HUES64 (cell line): ENCODE measurements around the gene ARSG.
"Not testable (repeated sequence)": the region's sequence is repeated elsewhere in the genome, so short reads cannot be mapped to it uniquely, and the experiment has no call there.

Experiments used
- H3K27ac ChIP-seq: 2 replicates; pipeline ENCODE4 v1.7.0; 2013; ENCODE audit warnings: low read depth, low read length, inconsistent platforms
- H3K27me3 ChIP-seq: 2 replicates; pipeline ENCODE4 v1.6.1; 2013; ENCODE audit warnings: mild to moderate bottlenecking, low read length; ENCODE audit not compliant: insufficient read depth
- H3K36me3 ChIP-seq: 2 replicates; pipeline ENCODE4 v1.6.1; 2013; ENCODE audit warnings: mild to moderate bottlenecking, low read length; ENCODE audit not compliant: insufficient read depth
- H3K4me1 ChIP-seq: 2 replicates; pipeline ENCODE4 v1.6.1; 2013; ENCODE audit warnings: mild to moderate bottlenecking, low read length, moderate library complexity; ENCODE audit not compliant: insufficient read depth
- H3K4me3 ChIP-seq: 2 replicates; pipeline ENCODE4 v1.5.1; 2013; ENCODE audit warnings: mild to moderate bottlenecking, low read length, moderate library complexity
- H3K9ac ChIP-seq: 2 replicates; pipeline ENCODE4 v1.6.1; 2013; ENCODE audit warnings: mild to moderate bottlenecking, low read depth, low read length
- H3K9me3 ChIP-seq: 2 replicates; pipeline ENCODE4 v1.6.1; 2013; ENCODE audit warnings: low read depth, low read length; ENCODE audit not compliant: insufficient read depth
- WGBS: fragments of 150-250, 120-280 bp; methylation state at CpG from one replicate; pipeline ENCODE4 v1.1.7; 2013; ENCODE audit warnings: missing lambda C conversion rate; 5-methylcytosine and 5-hydroxymethylcytosine counted together

The ARSG gene

DNA sequence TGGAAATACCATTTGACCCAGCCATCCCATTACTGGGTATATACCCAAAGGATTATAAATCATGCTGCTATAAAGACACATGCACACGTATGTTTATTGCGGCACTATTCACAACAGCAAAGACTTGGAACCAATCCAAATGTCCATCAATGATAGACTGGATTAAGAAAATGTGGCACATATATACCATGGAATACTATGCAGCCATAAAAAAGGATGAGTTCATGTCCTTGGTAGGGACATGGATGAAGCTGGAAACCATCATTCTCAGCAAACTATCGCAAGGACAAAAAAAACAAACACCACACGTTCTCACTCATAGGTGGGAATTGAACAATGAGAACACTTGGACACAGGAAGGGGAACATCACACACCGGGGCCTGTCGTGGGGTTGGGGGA, 9.3 kb upstream of the ARSG start:
- not testable (repeated sequence) for H3K4me3 ChIP-seq, H3K4me1 ChIP-seq, H3K36me3 ChIP-seq, H3K27me3 ChIP-seq, H3K27ac ChIP-seq, H3K9ac ChIP-seq
- peaks cover 13% of the 10 kb centered on the region for H3K9me3 ChIP-seq
- WGBS: no CpG with 5 or more reads among the region's 6 CpGs

DNA sequence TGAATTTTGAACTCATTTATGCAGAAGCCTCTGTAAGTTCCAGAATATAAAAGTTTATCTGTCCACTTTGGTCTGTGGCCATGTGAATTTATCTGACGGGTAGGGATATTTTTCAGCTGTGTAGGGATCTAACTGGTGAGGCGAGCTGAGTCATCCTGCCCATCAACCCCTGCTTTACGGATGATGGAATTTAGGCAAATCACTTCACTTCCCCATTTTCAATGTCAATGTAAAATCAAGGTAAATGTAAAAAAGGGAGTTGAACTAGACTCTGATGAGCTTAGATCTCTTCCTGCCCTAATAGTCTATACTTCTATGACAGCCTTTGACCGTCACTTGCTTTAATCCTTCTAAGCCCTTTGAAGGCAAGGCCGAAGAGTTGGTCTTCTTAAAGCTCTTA, 2.9 kb upstream of the ARSG start:
- Histone ChIP-seq H3K27ac (no peak overlapping the region), H3K27me3 (peaks cover 41% of the 10 kb centered on the region), H3K9me3 (no peaks in the 10 kb centered on the region), H3K4me3 (no peak overlapping the region), H3K36me3 (no peaks in the 10 kb centered on the region), H3K4me1 (peaks cover 24% of the 10 kb centered on the region), H3K9ac (no peak overlapping the region)
- WGBS: 85% methylated on average over 4 of the region's 5 CpGs

- 86% methylated on average over 7 of the region's 7 CpGs for WGBS
- no peak overlapping the region for H3K27ac ChIP-seq
- no peaks in the 10 kb centered on the region for H3K36me3 ChIP-seq
- no peak overlapping the region for H3K9ac ChIP-seq
- H3K27me3 ChIP-seq: peaks cover 46% of the 10 kb centered on the region
- no peaks in the 10 kb centered on the region for H3K9me3 ChIP-seq
- H3K4me1 ChIP-seq: peaks cover 28% of the 10 kb centered on the region
- H3K4me3 ChIP-seq: no peak overlapping the region
These were observed 2.5 kb upstream of the ARSG start for GRCh38 chr17:68288804-68289203.

DNA sequence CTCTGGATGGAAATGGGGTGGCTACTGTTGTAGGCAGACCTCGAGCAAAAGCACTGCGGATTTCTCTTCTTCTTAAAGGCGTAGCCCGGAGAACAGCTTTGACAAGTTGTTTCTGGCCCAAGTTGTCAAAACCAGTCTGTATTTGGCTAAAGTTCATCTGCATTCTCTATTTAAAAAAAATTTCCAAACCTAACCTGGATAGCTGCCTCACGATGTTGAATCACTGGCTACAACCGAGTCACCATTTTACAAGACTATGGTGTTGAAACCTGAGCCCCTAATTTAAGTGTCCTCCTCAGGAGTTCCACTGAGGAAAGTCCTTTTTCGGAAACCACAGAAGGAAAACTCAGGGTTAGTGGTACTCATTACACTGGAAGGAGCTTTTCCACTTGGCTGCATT, 1.8 kb upstream of the ARSG start:
- Histone ChIP-seq H3K4me1 (peaks cover 35% of the 10 kb centered on the region), H3K36me3 (no peaks in the 10 kb centered on the region), H3K9me3 (no peaks in the 10 kb centered on the region), H3K9ac (no peak overlapping the region), H3K27ac (no peak overlapping the region), H3K4me3 (no peak overlapping the region), H3K27me3 (peaks cover 46% of the 10 kb centered on the region)
- 50% methylated on average over 7 of the region's 7 CpGs for WGBS

- H3K4me1 ChIP-seq: peaks cover 39% of the 10 kb centered on the region
- no peak overlapping the region for H3K9ac ChIP-seq
- no peaks in the 10 kb centered on the region for H3K9me3 ChIP-seq
- peaks cover 46% of the 10 kb centered on the region for H3K27me3 ChIP-seq
- WGBS: 21% methylated on average over 9 of the region's 9 CpGs
- H3K36me3 ChIP-seq: no peaks in the 10 kb centered on the region
- H3K4me3 ChIP-seq: peak overlapping the region; percentile 73
- no peak overlapping the region for H3K27ac ChIP-seq
These were observed 1.4 kb upstream of the ARSG start for GRCh38 chr17:68289936-68290267.

DNA sequence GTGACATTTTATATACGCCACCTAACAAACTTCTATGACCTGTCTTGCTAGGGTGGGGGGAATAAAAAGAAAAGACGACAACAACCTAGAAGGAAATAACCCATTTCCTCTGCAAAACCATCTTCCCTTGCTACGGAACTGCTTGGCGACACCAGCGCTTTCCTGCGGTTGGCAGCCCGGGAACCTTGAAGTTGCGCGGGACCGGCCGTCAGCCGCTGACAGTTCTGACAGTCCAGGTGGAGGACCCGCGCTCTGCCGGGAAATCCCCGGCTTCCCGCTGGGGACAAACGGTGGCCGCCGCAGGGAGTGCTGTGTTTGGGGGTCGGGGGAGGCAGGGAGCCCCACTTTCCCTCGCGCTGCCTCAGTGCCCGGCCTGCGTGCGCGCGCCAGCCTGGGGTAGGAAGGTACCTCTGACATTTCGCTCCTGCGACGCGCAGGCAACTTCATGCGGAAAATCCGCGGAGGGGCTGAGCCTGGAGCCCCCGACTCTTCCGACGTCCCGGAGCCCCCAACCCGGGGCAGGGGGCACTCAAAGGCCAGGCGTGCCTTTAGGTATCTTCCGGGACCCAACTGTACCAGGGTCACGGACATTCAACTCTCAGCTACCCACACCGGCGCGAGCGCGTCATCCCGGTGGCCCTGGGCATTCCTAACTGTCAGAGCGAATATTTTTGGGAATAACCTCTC, 884 bp upstream of the ARSG start:
- no peaks in the 10 kb centered on the region for H3K36me3 ChIP-seq
- peaks cover 42% of the 10 kb centered on the region for H3K4me1 ChIP-seq
- WGBS: under 1% methylated on average over 49 of the region's 50 CpGs
- peaks cover 46% of the 10 kb centered on the region for H3K27me3 ChIP-seq
- peak overlapping the region; percentile 73 for H3K4me3 ChIP-seq
- H3K9me3 ChIP-seq: no peaks in the 10 kb centered on the region
- no peak overlapping the region for H3K27ac ChIP-seq
- no peak overlapping the region for H3K9ac ChIP-seq

DNA sequence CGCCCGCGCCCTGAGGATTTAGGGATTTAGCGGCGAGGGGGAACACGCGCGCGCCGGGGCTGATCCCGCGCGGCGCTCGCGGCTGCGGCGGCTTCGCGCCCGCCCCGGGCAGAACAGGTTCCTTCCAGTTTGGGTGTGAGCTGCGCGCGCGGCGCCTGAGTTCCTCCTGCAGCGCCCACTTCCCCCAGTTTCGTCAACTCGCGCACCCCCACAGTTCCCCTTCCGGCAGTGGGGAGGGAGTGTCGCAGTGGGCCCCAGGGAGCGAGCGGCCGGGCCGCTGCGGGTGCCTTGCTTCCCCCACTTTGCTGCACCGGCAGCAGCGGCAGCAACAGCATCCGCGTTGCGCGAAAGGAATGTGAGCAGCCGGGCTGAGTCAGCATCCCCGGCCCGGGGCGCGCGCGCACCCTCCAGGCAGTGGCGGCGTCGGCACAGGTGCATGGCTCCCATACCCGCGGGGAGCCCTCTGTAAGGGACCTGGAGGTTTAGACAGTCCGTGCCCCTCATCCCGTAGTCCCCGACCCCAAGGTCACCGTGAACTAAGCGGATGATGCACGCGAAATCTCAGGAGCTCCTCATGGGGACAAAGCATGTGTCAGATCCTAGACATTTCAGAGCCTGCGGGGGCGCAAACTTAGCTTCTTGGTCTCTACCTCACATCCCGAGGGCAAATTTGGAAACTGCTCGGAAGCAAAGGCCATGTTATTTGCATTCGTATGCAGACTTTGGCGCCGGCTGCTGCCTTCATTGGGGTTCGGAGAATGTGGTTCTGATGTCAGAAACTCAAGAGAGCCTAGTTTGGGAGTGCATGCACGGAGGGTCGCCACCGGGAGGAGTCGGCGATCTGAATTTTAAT, 767 bp downstream of the ARSG start:
- H3K4me1 ChIP-seq: peaks cover 54% of the 10 kb centered on the region
- H3K9ac ChIP-seq: peak overlapping the region; percentile 90
- WGBS: under 1% methylated on average over 76 of the region's 76 CpGs
- H3K36me3 ChIP-seq: no peaks in the 10 kb centered on the region
- H3K27ac ChIP-seq: peak overlapping the region; percentile 73; the same call in 1 of the 2 replicates
- H3K4me3 ChIP-seq: peak overlapping the region; percentile 73
- no peaks in the 10 kb centered on the region for H3K9me3 ChIP-seq
- peaks cover 46% of the 10 kb centered on the region for H3K27me3 ChIP-seq

- H3K27ac ChIP-seq: peak overlapping the region; percentile 73; the same call in 1 of the 2 replicates
- peaks cover 46% of the 10 kb centered on the region for H3K27me3 ChIP-seq
- H3K36me3 ChIP-seq: no peaks in the 10 kb centered on the region
- H3K9me3 ChIP-seq: no peaks in the 10 kb centered on the region
- H3K4me3 ChIP-seq: peak overlapping the region; percentile 73
- peak overlapping the region; percentile 90; the same call in 1 of the 2 replicates for H3K9ac ChIP-seq
- H3K4me1 ChIP-seq: peaks cover 56% of the 10 kb centered on the region
- 39% methylated on average over 9 of the region's 9 CpGs for whole genome bisulfite sequencing
These were observed 1.4 kb downstream of the ARSG start for GRCh38 chr17:68292689-68293040.

GRCh38 chr17:68293490-68294195, 2.3 kb downstream of the ARSG start:
- 70% methylated on average over 6 of the region's 6 CpGs for WGBS
- Histone ChIP-seq H3K4me3 (no peak overlapping the region), H3K27me3 (peaks cover 40% of the 10 kb centered on the region), H3K4me1 (peaks cover 51% of the 10 kb centered on the region), H3K9ac (0 out of 2 replicates have a peak overlapping the region, but pooled peaks have one; percentile 48), H3K27ac (peak overlapping the region; percentile 78; the same call in 1 of the 2 replicates), H3K36me3 (no peaks in the 10 kb centered on the region), H3K9me3 (no peaks in the 10 kb centered on the region)

- peaks cover 46% of the 10 kb centered on the region for H3K4me1 ChIP-seq
- peaks cover 35% of the 10 kb centered on the region for H3K27me3 ChIP-seq
- H3K9me3 ChIP-seq: no peaks in the 10 kb centered on the region
- H3K27ac ChIP-seq: peak overlapping the region; percentile 78; the same call in 1 of the 2 replicates
- H3K9ac ChIP-seq: 0 out of 2 replicates have a peak overlapping the region, but pooled peaks have one; percentile 48
- no peaks in the 10 kb centered on the region for H3K36me3 ChIP-seq
- WGBS: 33% methylated on average over 3 of the region's 3 CpGs
- no peak overlapping the region for H3K4me3 ChIP-seq
These were observed 2.9 kb downstream of the ARSG start for GRCh38 chr17:68294196-68294555.

- 91% methylated on average over 4 of the region's 4 CpGs for WGBS
- Histone ChIP-seq H3K4me1 (peaks cover 42% of the 10 kb centered on the region), H3K36me3 (no peaks in the 10 kb centered on the region), H3K27ac (peak overlapping the region; percentile 78; the same call in 1 of the 2 replicates), H3K27me3 (peaks cover 30% of the 10 kb centered on the region), H3K9ac (no peak overlapping the region), H3K9me3 (no peaks in the 10 kb centered on the region), H3K4me3 (no peak overlapping the region)
These were observed 3.3 kb downstream of the ARSG start for GRCh38 chr17:68294617-68295016.
